GM23338 (cell line): ENCODE measurements around the gene CYB5R4. TPM values are rescaled to one million over a fixed set of nuclear protein-coding genes. Genes with fewer than 3 reads are reported as not detected.

Source experiments
- ATAC-seq: fragments of 200-7000 bp; cut with Tn5 transposase; 3 replicates; pipeline ENCODE4 v1.9.1; 2020
- DNase-seq: peaks from one replicate; pipeline ENCODE4 v3.0.0-alpha.2; 2015; ENCODE audit warnings: low spot score
- H2AFZ ChIP-seq: fragments of 200-600 bp; sonication (generic); 2 replicates; pipeline ENCODE4 v1.8.0; 2016; ENCODE audit warnings: antibody characterized with exemption, mild to moderate bottlenecking, moderate library complexity
- H3F3A ChIP-seq: fragments of 200-600 bp; sonication (generic); replicated peaks from 2 replicates; pipeline ENCODE4 v1.8.0; 2017; ENCODE audit warnings: antibody characterized with exemption, mixed run types, low read depth
- H3K27ac ChIP-seq: fragments of 200-600 bp; sonication (generic); 2 replicates; pipeline ENCODE4 v1.6.1; 2016; ENCODE audit warnings: low read depth
- H3K27me3 ChIP-seq: fragments of 200-600 bp; sonication (generic); 2 replicates; pipeline ENCODE4 v1.8.0; 2016; ENCODE audit warnings: mild to moderate bottlenecking, mixed run types, moderate library complexity; ENCODE audit not compliant: insufficient read depth
- H3K36me3 ChIP-seq: fragments of 200-600 bp; sonication (generic); 2 replicates; pipeline ENCODE4 v1.8.0; 2016; ENCODE audit warnings: mild to moderate bottlenecking; ENCODE audit not compliant: insufficient read depth
- H3K4me1 ChIP-seq: fragments of 200-600 bp; sonication (generic); 2 replicates; pipeline ENCODE4 v1.8.0; 2016; ENCODE audit warnings: mild to moderate bottlenecking, moderate library complexity; ENCODE audit not compliant: insufficient read depth
- H3K4me2 ChIP-seq: fragments of 200-600 bp; sonication (generic); 2 replicates; pipeline ENCODE4 v1.7.1; 2017; ENCODE audit warnings: mixed run types
- H3K4me3 ChIP-seq: fragments of 200-600 bp; sonication (generic); 2 replicates; pipeline ENCODE4 v1.6.1; 2016; ENCODE audit warnings: mixed run types
- H3K79me2 ChIP-seq: fragments of 200-600 bp; sonication (generic); replicated peaks from 2 replicates; pipeline ENCODE4 v1.8.0; 2017; ENCODE audit warnings: mild to moderate bottlenecking; ENCODE audit not compliant: insufficient read depth
- H3K9me2 ChIP-seq: fragments of 200-600 bp; sonication (generic); 2 replicates; pipeline ENCODE4 v1.8.0; 2017; ENCODE audit not compliant: insufficient read depth
- H4K20me1 ChIP-seq: fragments of 200-600 bp; sonication (generic); replicated peaks from 2 replicates; pipeline ENCODE4 v1.8.0; 2017; ENCODE audit warnings: mild to moderate bottlenecking; ENCODE audit not compliant: insufficient read depth
- H3K27ac Mint-ChIP-seq: 2 replicates; pipeline ENCODE4 v1.8.0; 2020; ENCODE audit warnings: inconsistent platforms, mild to moderate bottlenecking, moderate library complexity, mixed read lengths
- H3K27me3 Mint-ChIP-seq: 3 replicates; pipeline ENCODE4 v1.8.0; 2022; ENCODE audit warnings: low read depth, mild to moderate bottlenecking, moderate library complexity, mixed read lengths, inconsistent platforms; ENCODE audit not compliant: insufficient read depth, poor library complexity
- H3K36me3 Mint-ChIP-seq: 3 replicates; pipeline ENCODE4 v1.8.0; 2021; ENCODE audit warnings: low read depth, mild to moderate bottlenecking, inconsistent platforms, moderate library complexity, mixed read lengths
- H3K4me1 Mint-ChIP-seq: 3 replicates; pipeline ENCODE4 v1.8.0; 2020; ENCODE audit warnings: mild to moderate bottlenecking, inconsistent platforms, mixed read lengths
- H3K4me3 Mint-ChIP-seq: 3 replicates; pipeline ENCODE4 v1.8.0; 2021; ENCODE audit warnings: moderate library complexity, mild to moderate bottlenecking, inconsistent platforms, mixed read lengths
- H3K9me3 Mint-ChIP-seq: 3 replicates; pipeline ENCODE4 v1.8.0; 2020; ENCODE audit warnings: moderate library complexity, mild to moderate bottlenecking, inconsistent platforms, mixed read lengths
- CREB1 ChIP-seq: fragments of 250-450 bp; sonication (Bioruptor Pico); IDR thresholded peaks from 2 replicates; pipeline ENCODE4 v1.5.0; 2020; ENCODE audit warnings: low read depth, mild to moderate bottlenecking, moderate library complexity
- CTCF ChIP-seq, 2 experiments: fragments of 200-600 bp in 1 of 2; sonication (generic) in 1 of 2; conservative IDR thresholded peaks; 2 replicates each; pipeline versions ENCODE4 v1.5.1 to v1.6.1; 2016 to 2017; ENCODE audit warnings: antibody characterized with exemption in 2 of 2, low read depth in 2 of 2, mild to moderate bottlenecking in 2 of 2, moderate library complexity in 1 of 2
- EZH2 ChIP-seq: fragments of 200-600 bp; sonication (generic); IDR thresholded peaks from one replicate; pipeline ENCODE4 v1.8.0; 2017; ENCODE audit warnings: antibody characterized with exemption, mild to moderate bottlenecking, low read depth; ENCODE audit not compliant: unreplicated experiment
- EZH2phosphoT487 ChIP-seq: fragments of 200-600 bp; sonication (generic); IDR thresholded peaks from one replicate; pipeline ENCODE4 v1.8.1; 2018; ENCODE audit warnings: antibody characterized with exemption; ENCODE audit not compliant: unreplicated experiment
- JUNB ChIP-seq: IDR thresholded peaks from one replicate; pipeline ENCODE4 v1.6.1; 2016; ENCODE audit warnings: antibody characterized with exemption; ENCODE audit not compliant: unreplicated experiment
- NANOG ChIP-seq: IDR thresholded peaks from 2 replicates; pipeline ENCODE4 v1.6.1; 2016; ENCODE audit warnings: antibody characterized with exemption, borderline replicate concordance
- POLR2AphosphoS5 ChIP-seq: IDR thresholded peaks from 2 replicates; pipeline ENCODE4 v1.6.1; 2016; ENCODE audit warnings: antibody characterized with exemption, low read depth
- REST ChIP-seq: IDR thresholded peaks from one replicate; pipeline ENCODE4 v1.6.1; 2018; ENCODE audit warnings: antibody characterized with exemption; ENCODE audit not compliant: unreplicated experiment
- STAT1 ChIP-seq: IDR thresholded peaks from one replicate; pipeline ENCODE4 v1.6.1; 2016; ENCODE audit warnings: antibody characterized with exemption; ENCODE audit not compliant: unreplicated experiment
- ZNF114 ChIP-seq: fragments of 250-450 bp; sonication (Bioruptor Pico); IDR thresholded peaks from 2 replicates; pipeline ENCODE4 v1.5.0; 2020; ENCODE audit warnings: mild to moderate bottlenecking, moderate library complexity
- ZNF331 ChIP-seq: fragments of 250-450 bp; sonication (Bioruptor Pico); IDR thresholded peaks from 2 replicates; pipeline ENCODE4 v1.5.0; 2020; ENCODE audit warnings: low read depth, mild to moderate bottlenecking, moderate library complexity
- polyA plus RNA-seq: library from polyadenylated mRNA; unstranded; fragments of >200 nt; fragmentation: Nextera tagmentation; extraction: Ambion mirVana; gene quantifications from 2 replicates; pipeline ENCODE4 v1.2.1, GENCODE V29; 2016
- total RNA-seq: library from RNA; depleted of rRNA; stranded (reverse); fragments of >200 nt; shearing (Covaris generic); gene quantifications from 2 replicates; pipeline ENCODE4 v1.2.3, GENCODE V29; 2014
- TF ChIP-seq, protein P1 (sequence below): IDR thresholded peaks from 2 replicates; pipeline ENCODE4 v1.6.1; 2016; ENCODE audit warnings: antibody characterized with exemption

Gene CYB5R4
- total and polyA plus RNA-seq, 2 experiments from 2014 or later: 8.9 to 17.2 TPM

- H2AFZ ChIP-seq: no peak overlapping the region
- no peaks in the 10 kb centered on the region for H4K20me1 ChIP-seq
- H3K9me2 ChIP-seq: peaks cover 12% of the 10 kb centered on the region; the same call in 1 of the 2 replicates
- Mint-ChIP-seq H3K9me3 (peaks cover 3% of the 10 kb centered on the region; the same call in 1 of the 3 replicates), H3K27me3 (no peaks in the 10 kb centered on the region), H3K27ac (no peak overlapping the region), H3K4me1 (no peaks in the 10 kb centered on the region), H3K4me3 (no peak overlapping the region), H3K36me3 (peaks cover 3% of the 10 kb centered on the region; the same call in 1 of the 3 replicates)
- H3K4me3 ChIP-seq: no peak overlapping the region
- DNase-seq: no peak
- H3K79me2 ChIP-seq: no peaks in the 10 kb centered on the region
- H3K4me1 ChIP-seq: no peaks in the 10 kb centered on the region
- no peaks in the 10 kb centered on the region for H3K27me3 ChIP-seq
- TF ChIP-seq EZH2 (no peak), REST (no peak), EZH2phosphoT487 (no peak), ZNF114 (CRISPR knock-in tag) (no peak), POLR2AphosphoS5 (no peak), CREB1 (CRISPR knock-in tag) (no peak), JUNB (no peak), CTCF (conservative IDR thresholded peaks at IDR 0.05; ENCODE audit: low read depth in 2 of 2) (no peak)
- TF ChIP-seq, protein P1, sequence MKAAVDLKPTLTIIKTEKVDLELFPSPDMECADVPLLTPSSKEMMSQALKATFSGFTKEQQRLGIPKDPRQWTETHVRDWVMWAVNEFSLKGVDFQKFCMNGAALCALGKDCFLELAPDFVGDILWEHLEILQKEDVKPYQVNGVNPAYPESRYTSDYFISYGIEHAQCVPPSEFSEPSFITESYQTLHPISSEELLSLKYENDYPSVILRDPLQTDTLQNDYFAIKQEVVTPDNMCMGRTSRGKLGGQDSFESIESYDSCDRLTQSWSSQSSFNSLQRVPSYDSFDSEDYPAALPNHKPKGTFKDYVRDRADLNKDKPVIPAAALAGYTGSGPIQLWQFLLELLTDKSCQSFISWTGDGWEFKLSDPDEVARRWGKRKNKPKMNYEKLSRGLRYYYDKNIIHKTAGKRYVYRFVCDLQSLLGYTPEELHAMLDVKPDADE: no peak
- no peak for ATAC-seq
- H3K4me2 ChIP-seq: no peak overlapping the region
- no peaks in the 10 kb centered on the region for H3F3A ChIP-seq
- H3K36me3 ChIP-seq: no peaks in the 10 kb centered on the region
- H3K27ac ChIP-seq: no peak overlapping the region
Measured at GRCh38 chr6:83985308-83985713, 125.8 kb downstream of the CYB5R4 start.

GRCh38 chr6:83985715-83986114 is 126.2 kb downstream of the CYB5R4 start:
- Histone ChIP-seq H3K4me3 (no peak overlapping the region), H3K27ac (no peak overlapping the region), H3K79me2 (no peaks in the 10 kb centered on the region), H3F3A (no peaks in the 10 kb centered on the region), H3K27me3 (no peaks in the 10 kb centered on the region), H3K4me2 (no peak overlapping the region), H3K9me2 (peaks cover 12% of the 10 kb centered on the region; the same call in 1 of the 2 replicates), H4K20me1 (no peaks in the 10 kb centered on the region), H3K36me3 (no peaks in the 10 kb centered on the region), H2AFZ (no peak overlapping the region), H3K4me1 (no peaks in the 10 kb centered on the region)
- Mint-ChIP-seq H3K27ac (no peak overlapping the region), H3K4me3 (no peak overlapping the region), H3K9me3 (peaks cover 3% of the 10 kb centered on the region; the same call in 1 of the 3 replicates), H3K4me1 (no peaks in the 10 kb centered on the region), H3K36me3 (no peaks in the 10 kb centered on the region), H3K27me3 (no peaks in the 10 kb centered on the region)
- ATAC-seq (no peak), DNase-seq (no peak)
- TF ChIP-seq REST: no peak
- no peak for TF ChIP-seq NANOG
- TF ChIP-seq STAT1: no peak
- TF ChIP-seq CREB1 (CRISPR knock-in tag): no peak
- no peak for TF ChIP-seq POLR2AphosphoS5
- TF ChIP-seq JUNB: no peak
- no peak for TF ChIP-seq CTCF (conservative IDR thresholded peaks at IDR 0.05; ENCODE audit: low read depth in 2 of 2)
- no peak for TF ChIP-seq ZNF114 (CRISPR knock-in tag)
- no peak for TF ChIP-seq ZNF331 (CRISPR knock-in tag)
